ENCODE results near the gene ABHD5.

DNA sequence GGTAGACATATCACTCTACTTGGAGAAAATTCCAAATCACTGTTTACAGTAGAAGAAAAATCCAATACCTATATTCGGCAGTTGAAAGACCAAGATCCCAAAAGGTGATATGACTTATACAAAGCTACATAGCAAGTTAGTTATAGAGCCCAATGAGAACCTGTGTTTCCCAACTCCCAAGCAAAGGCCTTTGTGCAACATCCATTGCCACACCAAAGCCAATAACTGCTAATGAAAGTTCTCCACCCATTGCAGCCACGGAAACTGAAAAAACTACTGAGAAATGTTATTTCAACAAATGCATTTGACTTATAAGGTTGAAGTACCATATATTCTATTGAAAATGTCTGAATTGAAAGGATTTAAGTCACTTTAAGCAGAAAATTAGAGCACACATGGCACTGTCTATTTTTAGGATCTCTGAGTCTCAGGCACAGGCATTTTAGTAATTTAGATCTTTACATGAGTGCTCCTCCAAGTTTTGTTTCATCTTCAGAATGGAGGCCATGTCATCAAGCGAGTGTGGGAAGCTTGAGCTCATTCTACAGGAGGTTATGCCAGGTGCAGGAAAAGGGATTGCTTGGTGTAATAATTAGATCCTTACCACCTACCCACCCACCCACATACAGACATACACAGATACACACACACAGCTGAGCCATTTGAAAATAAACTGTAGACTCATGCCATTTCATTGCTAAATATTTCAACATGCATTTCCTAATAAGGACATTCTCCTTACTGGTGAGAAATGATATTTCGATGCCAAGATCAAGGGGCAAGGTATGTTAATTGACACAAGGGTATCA lies 49.2 kb upstream of the ABHD5 start:
- TF ChIP-seq SP1 (IDR thresholded peaks at IDR 0.05; ENCODE audit: low read depth, low read length) (no peak), REST (IDR thresholded peaks at IDR 0.05; ENCODE audit: low read depth, low read length) (no peak), GATAD2B (conservative IDR thresholded peaks at IDR 0.05; ENCODE audit: low read depth) (no peak), CREB1 (IDR thresholded peaks at IDR 0.05; ENCODE audit: low read depth) (no peak), CBX5 (IDR thresholded peaks at IDR 0.05; ENCODE audit: low read depth) (no peak), POLR2A (IDR thresholded peaks at IDR 0.05; ENCODE audit: low read depth, low read length) (no peak), EGR1 (IDR thresholded peaks at IDR 0.05; ENCODE audit: borderline replicate concordance in 1 of 2, low read depth in 2 of 2, low read length in 2 of 2) (no peak), RCOR1 (conservative IDR thresholded peaks at IDR 0.05; ENCODE audit: low read depth, low read length) (no peak)
- TF ChIP-seq, protein P1, sequence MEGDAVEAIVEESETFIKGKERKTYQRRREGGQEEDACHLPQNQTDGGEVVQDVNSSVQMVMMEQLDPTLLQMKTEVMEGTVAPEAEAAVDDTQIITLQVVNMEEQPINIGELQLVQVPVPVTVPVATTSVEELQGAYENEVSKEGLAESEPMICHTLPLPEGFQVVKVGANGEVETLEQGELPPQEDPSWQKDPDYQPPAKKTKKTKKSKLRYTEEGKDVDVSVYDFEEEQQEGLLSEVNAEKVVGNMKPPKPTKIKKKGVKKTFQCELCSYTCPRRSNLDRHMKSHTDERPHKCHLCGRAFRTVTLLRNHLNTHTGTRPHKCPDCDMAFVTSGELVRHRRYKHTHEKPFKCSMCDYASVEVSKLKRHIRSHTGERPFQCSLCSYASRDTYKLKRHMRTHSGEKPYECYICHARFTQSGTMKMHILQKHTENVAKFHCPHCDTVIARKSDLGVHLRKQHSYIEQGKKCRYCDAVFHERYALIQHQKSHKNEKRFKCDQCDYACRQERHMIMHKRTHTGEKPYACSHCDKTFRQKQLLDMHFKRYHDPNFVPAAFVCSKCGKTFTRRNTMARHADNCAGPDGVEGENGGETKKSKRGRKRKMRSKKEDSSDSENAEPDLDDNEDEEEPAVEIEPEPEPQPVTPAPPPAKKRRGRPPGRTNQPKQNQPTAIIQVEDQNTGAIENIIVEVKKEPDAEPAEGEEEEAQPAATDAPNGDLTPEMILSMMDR (IDR thresholded peaks at IDR 0.05 in 2 of 3, conservative IDR thresholded peaks at IDR 0.05 in 1 of 3; ENCODE audit: control insufficient read depth in 2 of 3, extremely low read depth in 1 of 3, insufficient read depth in 1 of 3, low read depth in 3 of 3, low read length in 3 of 3) = no peak

All from GM12878 (cell line).